Neural progenitor cell (in vitro differentiated cells): ENCODE measurements around the gene CFAP119.

Experiments
- CTCF ChIP-seq: fragments of 200-600 bp; sonication (generic); IDR thresholded peaks from 2 replicates; pipeline ENCODE4 v1.5.1; 2017; ENCODE audit warnings: antibody characterized with exemption, mild to moderate bottlenecking
- EZH2 ChIP-seq: fragments of 200-600 bp; sonication (generic); IDR thresholded peaks from 2 replicates; pipeline ENCODE4 v1.6.1; 2017; ENCODE audit warnings: antibody characterized with exemption, mild to moderate bottlenecking, moderate library complexity
- EZH2phosphoT487 ChIP-seq: fragments of 200-600 bp; sonication (generic); IDR thresholded peaks from 2 replicates; pipeline ENCODE4 v1.6.1; 2017; ENCODE audit warnings: antibody characterized with exemption

GRCh38 chr16:30715750-30716445 is 46.0 kb downstream of the CFAP119 start:
- no peak for TF ChIP-seq EZH2
- no peak for TF ChIP-seq EZH2phosphoT487
- TF ChIP-seq CTCF = no peak
